HG03354 (cell line): ENCODE measurements around the gene IL19.
"Not testable (repeated sequence)": the region's sequence is repeated elsewhere in the genome, so short reads cannot be mapped to it uniquely, and the experiment has no call there.

ENCODE experiments used
- ATAC-seq: cut with Tn5 transposase; IDR thresholded peaks from one replicate; pipeline ENCODE4 v1.9.1; 2021; ENCODE audit warnings: mild to moderate bottlenecking; ENCODE audit not compliant: unreplicated experiment, poor library complexity, severe bottlenecking

The IL19 gene

DNA sequence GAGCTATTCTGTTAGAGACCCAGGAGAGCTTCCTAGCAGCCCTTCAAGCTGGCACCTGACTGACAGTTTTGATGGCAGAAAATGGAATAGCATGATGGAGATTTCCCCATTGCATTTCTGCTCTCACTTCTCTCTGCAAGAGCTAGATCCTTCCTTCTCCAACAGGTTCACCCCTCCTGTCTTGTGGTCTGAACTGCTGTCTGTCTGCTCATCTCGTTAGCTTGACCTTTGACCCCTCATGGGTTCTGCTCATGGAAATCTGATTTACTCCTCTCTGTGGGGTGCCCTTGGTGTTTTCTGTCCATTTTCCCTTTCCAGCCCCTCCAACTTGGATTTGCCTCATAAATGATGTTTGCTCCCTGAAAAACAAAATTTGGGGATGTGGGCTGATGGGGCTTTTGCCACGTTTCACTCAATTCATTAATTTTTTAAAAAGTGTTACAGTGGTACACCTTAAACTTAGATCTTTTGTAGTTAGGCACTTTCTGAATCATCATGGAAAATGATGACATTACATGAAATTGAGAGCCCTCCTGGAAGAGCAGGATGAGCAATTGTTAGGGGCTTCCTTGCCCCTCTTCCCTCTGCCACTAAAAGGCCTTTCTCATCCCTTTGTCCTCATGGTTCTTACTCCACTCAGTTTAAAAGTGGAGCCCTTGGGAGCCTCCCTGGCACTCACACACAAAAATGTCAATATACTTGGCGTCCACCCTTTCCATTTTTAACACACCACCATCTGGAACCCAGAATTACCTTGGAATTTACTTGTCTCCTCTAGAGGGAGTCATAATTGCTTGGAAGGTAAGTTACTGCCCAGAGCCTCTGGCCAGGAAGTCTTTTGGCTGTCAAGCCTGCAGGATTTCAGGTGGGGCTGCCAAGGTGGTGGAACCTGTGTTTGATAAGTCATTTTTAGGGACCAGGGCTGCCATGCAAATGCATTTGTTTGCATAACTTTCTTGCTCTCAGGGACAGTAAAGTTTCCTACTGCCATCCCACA, 31.9 kb upstream of the IL19 start:
- ATAC-seq, result no peak

DNA sequence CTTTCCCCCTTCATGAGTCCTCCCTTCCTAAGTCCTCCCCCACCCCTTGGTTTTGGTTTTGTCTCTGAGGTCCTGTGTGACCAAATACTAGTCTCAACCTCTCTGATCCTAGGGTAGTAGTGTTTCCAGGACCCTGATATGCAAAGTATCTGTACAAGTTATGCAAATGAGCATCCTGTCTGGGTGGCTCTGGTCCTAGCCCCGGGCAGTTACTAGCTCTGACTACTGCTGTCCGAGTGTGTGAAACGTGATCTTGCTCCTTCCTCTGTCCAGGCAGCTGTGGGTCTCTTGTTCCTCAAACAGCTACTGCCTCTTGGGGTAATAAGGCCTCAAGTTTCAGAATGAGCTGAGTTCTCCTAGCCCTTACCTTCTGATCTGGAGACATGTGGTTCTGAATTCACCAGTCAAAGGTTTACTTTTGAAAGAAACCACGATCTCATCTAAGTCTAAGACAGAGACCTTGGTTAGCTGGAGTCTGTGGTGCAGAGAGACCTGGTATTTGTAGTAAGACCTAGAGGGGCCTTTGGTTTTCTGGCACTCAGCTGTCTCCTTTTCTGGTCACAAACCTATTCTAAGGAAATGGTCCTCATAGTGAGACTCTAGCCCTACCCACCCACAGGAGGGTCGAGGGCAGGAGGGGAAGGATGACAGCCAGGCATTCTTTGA, 31.0 kb upstream of the IL19 start:
- ATAC-seq, result peak; percentile 82

DNA sequence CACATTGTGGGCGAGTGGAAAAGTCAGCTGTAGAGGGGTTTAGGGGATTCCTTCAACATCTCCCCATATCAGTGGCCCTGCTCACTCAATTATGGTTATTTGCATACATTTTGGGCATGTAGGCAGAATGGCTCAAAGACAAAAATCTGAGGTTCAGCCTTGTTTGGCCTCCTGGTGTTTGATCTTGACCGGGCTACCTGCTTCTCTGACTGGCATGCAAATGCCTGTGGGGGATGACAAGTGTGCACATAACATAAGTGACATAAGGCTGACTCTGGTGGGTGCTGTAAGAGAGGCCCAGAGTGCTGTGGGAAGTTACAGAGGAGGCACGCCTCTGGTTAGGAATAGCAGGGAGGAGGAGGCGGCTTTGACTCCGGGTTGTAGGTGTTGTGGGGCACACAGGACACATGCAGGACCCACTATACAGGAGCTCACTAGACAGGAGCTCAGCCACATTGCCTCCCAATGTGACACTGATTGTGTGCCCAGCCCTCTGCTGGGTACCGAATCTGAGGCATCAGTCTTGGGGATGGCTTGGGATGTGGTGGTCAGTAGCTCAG, 29.4 kb upstream of the IL19 start:
- no peak for ATAC-seq

DNA sequence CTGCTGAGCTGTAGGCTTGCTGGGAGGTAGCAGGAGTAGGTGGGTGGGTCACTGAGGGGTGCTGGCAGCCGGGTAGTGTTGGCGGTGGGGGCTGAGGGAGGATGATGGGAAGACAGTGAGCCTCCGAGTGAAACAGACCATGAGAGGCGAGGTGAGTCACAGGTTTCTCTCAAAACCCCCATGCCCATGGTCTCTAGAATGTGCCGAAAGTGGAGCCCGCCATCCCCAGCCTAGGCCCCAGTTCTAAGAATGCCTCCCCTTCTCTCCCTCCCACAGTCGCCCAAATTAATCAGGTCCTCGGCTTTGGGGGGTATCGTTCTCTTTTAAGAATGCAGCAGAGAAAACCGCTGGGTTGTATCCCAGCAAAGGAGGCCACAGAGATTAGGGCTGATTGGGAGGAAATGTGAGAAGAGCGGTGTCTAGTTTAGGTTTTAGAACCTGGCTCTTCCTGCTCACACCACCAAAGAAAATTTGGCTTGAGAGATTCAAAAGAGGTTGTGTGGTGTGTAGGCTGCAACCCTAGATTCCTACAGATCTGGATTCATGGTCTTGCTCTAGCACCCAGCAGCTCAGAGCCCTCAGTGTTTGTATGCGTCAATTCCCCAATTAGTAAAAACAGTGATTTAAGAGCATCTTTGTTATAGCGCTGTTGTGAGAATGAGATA, 27.7 kb upstream of the IL19 start:
- ATAC-seq, result no peak

DNA sequence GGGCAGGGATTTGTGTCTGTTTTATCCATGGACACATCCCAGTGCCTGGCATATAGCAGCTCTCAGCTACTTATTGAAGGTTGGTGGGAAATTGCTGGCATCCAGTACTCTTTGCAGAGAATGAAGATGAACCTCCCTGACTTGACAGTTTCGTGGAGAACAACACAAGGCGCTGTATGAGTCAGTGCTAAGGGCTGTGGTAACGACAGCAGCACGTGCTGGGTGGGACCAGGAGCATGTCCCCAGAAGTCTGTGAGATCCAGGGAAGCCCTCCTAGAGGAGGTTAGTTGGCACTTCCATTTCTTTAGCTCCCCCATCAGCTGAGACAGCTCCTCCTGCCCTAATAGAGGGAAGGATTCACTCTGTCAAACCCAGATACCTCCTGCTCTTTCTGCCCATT, 25.9 kb upstream of the IL19 start:
- ATAC-seq, result no peak

DNA sequence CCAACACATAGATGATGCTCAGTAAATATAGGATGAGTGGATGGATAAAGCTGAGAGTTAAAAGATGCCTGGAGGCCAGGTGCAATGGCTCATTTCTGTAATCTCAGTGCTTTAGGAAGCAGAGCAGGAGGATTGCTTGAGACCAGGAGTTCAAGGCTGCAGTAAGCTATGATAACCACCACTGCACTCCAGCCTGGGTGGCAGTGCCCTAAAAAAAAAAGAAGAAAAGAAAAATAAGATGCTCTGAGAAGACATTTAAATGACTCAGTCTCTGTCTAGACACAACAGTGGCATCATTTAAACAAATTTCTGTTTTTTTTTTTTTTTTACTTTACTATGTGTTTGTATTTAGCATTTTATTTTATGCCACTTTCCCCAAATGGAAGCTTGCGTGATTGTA, 25.3 kb upstream of the IL19 start:
- no peak for ATAC-seq

DNA sequence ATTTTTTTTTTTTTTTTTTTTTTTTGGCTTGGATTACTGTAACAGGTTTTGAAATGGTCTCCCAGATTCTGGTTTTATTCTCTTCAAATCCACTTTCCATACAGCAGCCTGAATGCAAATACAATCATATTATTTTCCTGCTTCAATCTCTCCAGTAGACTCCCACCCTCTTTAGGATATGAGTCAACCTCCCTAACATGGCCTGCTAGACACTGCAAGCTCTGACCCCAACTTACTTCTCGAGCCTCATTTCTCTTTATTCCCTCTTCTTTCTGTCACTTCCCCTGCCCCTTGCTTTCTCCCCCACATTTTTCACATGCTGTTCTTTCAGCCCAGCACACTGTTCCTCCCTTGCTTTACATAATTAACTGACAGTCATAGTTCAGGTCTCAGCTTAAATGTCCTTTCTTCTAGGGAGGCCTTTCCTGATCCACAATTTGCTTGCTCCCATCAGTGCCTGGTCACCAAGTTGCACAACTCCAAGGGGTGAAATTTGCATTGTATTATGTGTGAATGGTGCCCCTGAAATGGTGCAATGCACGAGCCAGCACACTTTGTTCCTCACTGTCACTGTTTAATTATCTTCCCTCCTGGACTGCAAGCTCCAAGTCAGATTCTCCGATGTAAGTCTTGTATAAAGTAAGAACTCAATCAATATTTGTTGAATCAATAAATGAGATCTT, 22.1 kb upstream of the IL19 start:
- no peak for ATAC-seq

DNA sequence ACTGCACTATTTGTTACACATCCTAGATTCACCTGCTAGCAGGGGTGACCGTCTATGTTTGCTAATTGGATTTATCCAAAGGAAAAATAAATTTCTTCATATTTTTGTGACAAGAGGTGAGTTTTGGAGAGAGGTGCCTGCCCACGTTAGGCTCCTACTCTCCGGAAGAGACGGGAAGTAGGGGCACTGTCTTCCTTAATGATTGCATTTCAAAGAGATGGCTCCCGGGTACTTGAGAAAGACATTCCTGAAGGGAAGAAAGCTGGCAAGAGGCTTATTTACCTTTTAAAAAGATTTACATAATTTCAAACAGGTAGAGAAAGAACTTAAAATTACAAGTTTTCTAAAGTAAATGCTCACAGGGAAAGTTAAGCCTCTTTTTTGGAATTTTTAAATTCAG, 18.7 kb upstream of the IL19 start:
- ATAC-seq, result no peak

DNA sequence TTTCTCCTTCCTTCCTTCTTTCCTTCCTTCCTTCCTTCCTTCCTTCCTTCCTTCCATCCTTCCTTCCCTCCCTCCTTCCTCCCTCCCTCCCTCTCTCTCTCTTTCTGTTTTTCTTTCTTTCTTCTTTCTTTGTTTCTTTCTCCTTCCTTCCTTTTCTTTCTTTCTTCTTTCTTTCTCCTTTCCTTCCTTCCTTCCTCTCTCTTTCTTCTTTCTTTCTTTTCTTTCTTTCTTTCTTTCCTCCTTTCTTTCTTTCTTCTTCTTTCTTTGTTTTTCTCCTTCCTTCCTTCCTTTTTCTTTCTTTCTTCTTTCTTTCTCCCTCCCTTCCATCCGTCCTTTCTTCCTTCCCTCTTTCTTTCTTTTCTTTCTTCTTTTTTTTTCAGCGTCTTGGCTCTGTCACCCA, 18.1 kb upstream of the IL19 start:
- ATAC-seq, result no peak

DNA sequence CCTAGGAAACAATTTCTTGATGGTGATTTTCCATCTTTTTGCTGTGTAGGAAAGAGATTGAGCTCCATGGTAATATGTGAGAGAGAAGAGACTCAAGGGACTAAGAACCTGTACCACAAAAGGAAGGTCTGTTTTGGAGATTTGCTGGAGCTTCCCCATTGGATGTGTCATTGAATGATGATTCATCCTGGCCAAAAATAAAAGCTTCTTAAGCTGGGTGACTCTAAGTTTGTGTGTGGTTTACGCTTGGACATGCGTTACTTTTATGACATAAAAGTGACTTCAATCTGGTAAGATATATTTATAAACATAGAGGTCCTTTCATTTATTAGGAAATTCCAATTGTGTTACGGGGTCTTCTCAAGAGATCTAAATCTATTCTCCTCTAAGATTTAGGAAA, 17.4 kb upstream of the IL19 start:
- no peak for ATAC-seq

DNA sequence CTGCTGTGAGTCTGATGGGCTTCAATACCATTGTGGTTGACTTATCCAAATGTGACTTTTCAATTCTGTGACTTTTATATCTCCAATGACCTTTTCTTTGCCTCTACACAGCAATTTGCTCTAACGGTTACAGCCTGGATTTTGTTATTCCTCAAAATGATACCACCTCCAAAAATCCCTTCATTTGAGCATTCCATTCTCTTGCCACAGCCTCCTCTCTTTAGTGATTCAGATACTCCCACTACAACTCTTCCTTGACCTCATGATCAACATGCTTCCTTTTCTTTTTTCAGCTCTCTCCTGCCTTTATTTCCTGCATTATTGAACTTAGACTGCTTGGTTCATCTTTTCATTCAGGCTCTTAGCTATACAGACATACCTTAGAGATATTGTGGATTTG, 16.6 kb upstream of the IL19 start:
- ATAC-seq, result no peak

DNA sequence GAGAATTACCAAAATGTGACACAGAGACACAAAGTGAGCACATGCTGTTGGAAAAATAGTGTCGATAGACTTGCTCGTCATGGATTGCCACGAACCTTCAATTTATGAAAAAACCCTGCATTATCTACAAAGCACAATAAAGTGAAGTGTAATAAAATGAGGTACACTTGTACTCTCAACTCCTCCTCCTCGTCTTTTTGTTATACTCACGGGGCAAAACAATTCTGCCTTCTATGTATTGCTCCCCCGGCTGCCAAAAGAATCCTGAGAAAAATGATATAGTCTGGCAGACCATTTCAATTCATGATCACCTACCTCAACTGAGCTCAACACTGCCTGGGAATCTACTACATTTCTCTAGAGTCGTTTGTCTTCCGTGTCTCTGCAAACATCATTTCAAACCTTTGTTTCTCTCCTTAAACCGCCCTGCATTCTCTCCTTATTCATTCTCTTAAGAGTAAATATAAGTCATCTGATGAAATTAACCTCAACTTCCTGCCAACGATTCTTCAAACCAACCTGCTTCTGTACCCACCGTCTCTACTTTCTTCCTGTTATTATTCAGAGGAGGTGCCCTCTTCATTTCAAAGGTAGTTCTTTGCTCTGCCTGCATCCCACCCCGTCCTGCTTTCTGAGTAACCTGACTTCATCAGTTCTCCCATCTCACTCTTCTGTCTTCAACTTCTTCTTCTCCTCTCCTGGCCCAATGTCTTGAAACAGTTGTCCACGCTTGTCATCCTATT, 12.9 kb upstream of the IL19 start:
- ATAC-seq, result no peak

DNA sequence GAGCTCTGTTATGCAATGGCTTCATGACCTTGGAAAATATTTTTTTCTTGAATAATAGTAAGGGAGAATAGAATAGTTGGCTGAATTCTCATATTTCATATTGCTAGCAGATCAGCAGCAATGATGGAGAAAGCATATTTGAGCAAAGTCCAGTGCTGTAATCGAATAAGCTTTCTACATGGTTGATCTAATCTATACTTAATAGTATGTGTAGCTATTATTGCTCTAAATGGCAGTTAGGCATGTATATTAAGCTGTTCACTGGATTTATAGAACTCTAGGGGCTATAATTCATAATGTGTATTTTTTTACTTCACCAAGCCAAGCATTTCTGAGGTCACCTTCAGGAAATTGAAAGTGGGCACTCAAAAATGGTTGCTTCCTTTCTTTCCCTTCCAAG, 10.0 kb upstream of the IL19 start:
- ATAC-seq, result no peak

DNA sequence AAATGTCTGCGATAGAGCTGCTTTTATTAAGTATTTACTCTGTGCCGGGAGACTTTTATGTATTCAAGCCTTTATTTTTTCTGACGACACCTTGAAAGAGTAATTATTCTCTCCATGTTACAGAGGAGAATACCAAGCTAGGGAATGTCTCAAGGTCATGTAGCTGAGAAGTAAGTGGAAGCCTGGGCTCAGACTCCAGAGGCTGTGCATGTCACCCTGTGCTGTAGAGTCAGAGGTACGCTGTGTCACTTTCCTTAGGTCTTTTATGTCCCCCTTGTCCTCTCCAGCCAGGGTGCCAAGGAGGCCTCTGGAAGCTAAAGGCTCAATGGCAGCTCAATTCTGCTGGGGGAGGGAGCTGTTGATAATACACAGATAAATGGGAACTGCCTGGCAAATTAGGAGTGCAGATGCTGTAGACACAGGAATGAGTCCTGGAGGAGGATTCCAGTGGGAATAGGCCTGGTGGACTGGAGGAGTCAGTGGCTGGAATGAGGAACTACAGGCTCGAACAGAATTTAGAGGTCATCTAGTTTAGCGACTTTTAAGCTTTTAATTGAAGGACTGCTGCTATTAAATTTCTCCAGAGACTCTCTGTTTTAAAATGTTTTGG, 9.3 kb upstream of the IL19 start:
- no peak for ATAC-seq

DNA sequence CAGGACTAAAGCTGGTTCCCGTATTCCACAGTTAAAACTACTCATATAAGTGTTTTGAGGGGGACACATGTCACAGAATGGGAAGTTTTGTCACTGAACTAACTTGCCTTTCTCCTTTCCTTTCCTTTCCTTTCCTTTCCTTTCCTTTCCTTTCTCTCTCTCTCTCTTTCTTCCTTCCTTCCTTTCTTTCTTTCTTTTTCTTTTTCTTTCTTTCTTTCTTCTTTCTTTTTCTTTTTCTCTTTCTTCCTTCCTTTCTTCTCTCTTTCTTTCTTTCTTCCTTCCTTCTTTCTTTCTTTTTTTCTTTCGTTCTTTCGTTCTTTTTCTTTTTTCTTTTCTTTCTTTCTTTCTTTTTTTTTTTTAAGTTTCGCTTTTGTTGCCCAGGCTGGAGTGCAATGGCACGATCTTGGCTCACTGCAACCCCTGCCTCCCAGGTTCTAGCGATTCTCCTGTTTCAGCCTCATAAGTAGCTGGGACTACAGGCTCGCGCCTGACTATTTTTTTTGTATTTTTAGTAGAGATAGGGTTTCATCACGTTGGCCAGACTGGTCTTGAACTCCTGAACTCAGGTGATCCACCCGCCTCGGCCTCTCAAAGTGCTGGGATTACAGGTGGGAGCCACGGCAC, 7.7 kb upstream of the IL19 start:
- not testable (repeated sequence) for ATAC-seq

DNA sequence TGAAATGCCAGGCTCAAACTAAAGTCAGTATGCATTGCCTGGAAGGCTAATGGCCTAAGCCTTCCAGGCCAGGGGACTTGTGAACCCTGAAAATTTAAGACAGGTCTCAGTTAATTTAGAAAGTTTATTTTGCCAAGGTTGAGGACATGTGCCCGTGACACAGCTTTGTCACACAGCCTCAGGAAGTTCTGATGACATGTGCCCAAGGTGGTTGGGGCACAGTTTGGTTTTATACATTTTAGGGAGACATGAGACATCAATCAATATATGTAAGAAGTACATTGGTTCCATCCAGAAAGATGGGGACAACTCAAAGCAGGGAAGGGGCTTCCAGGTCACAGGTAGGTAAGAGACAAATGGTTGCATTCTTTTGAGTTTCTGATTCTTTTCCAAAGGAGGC, 4.8 kb upstream of the IL19 start:
- ATAC-seq, result not testable (repeated sequence)

DNA sequence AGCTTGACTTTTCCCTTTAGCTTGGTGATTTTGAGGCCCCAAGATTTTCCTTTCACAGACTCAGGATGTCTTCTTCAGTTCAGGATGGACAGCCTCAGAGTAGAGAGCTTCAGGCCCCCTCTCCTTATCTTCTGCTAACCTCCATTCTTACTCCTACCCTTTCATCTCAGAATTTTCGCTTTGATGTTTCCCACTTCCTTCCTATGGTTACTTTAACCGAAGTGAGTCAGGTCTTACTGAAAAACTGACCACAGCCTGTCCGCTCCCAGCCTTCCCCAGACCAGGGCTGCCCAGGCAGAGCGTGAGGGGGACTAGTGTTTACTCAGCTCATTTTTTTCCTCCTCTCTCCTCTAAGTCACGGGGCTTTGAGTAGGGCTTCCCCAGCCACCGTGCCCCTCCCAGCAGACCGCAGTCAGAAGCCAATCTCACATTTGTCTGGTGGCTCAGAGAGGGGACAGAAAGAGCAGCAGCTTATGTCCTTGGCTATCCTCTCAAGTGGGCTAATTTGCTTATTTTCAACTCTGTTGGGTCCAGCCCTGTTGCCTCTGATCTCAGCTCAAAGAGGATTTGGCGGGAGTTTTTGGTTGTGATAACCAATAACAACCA, 4.2 kb upstream of the IL19 start:
- peak; percentile 47 for ATAC-seq
